ENCODE data around the gene PRKCSH. TPM values are rescaled to one million over a fixed set of nuclear protein-coding genes. Genes with fewer than 3 reads are reported as not detected.

PRKCSH gene
- total and polyA plus RNA-seq, 2 experiments from 2014 or later, result 85.3 to 130 TPM

- H3K27me3 Mint-ChIP-seq (ENCODE audit: insufficient read depth, low read depth, poor library complexity), result peaks cover 42% of the 10 kb centered on the region
- Histone ChIP-seq H3K9me2 (ENCODE audit: insufficient read depth) (no peaks in the 10 kb centered on the region), H3K36me3 (ENCODE audit: insufficient read depth) (no peaks in the 10 kb centered on the region), H3K79me2 (replicated peaks; ENCODE audit: insufficient read depth) (no peaks in the 10 kb centered on the region), H3K4me3 (peak overlapping the region; percentile 61), H3K4me2 (no peak overlapping the region), H4K20me1 (replicated peaks; ENCODE audit: insufficient read depth) (no peaks in the 10 kb centered on the region), H3K4me1 (ENCODE audit: insufficient read depth) (peaks cover 8% of the 10 kb centered on the region), H3K27me3 (ENCODE audit: insufficient read depth) (peaks cover 34% of the 10 kb centered on the region), H3K27ac (ENCODE audit: low read depth) (no peak overlapping the region), H3F3A (replicated peaks; ENCODE audit: low read depth) (peaks cover 13% of the 10 kb centered on the region), H2AFZ (no peak overlapping the region; the same call in 1 of the 2 replicates)
- H3K9me3 Mint-ChIP-seq, result peaks cover 7% of the 10 kb centered on the region; the same call in 2 of the 3 replicates
- TF ChIP-seq ZNF331 (CRISPR knock-in tag; IDR thresholded peaks at IDR 0.05; ENCODE audit: low read depth) (no peak), CREB1 (CRISPR knock-in tag; IDR thresholded peaks at IDR 0.05; ENCODE audit: low read depth) (no peak), JUNB (IDR thresholded peaks at IDR 0.05; ENCODE audit: unreplicated experiment) (no peak), EZH2 (IDR thresholded peaks at IDR 0.05; ENCODE audit: low read depth, unreplicated experiment) (no peak), ZNF462 (CRISPR knock-in tag; IDR thresholded peaks at IDR 0.05) (no peak), CTCF (conservative IDR thresholded peaks at IDR 0.05; ENCODE audit: low read depth in 2 of 2) (no peak), NANOG (IDR thresholded peaks at IDR 0.05; ENCODE audit: borderline replicate concordance) (no peak), REST (IDR thresholded peaks at IDR 0.05; ENCODE audit: unreplicated experiment) (no peak), ZNF114 (CRISPR knock-in tag; IDR thresholded peaks at IDR 0.05) (no peak), ETS1 (IDR thresholded peaks at IDR 0.05) (no peak), STAT1 (IDR thresholded peaks at IDR 0.05; ENCODE audit: unreplicated experiment) (no peak), POLR2AphosphoS5 (IDR thresholded peaks at IDR 0.05; ENCODE audit: low read depth) (no peak)
- DNase-seq (ENCODE audit: low spot score) (peak; percentile 20), ATAC-seq (no peak)
- no peaks in the 10 kb centered on the region; the same call in 2 of the 3 replicates for H3K36me3 Mint-ChIP-seq (ENCODE audit: low read depth)
- H3K4me1 Mint-ChIP-seq, result peaks cover 6% of the 10 kb centered on the region
- no peak overlapping the region for H3K27ac Mint-ChIP-seq
- no peak overlapping the region; the same call in 2 of the 3 replicates for H3K4me3 Mint-ChIP-seq
Measured at GRCh38 chr19:11478167-11479089, 43.0 kb downstream of the PRKCSH start.

All from GM23338 (cell line).